ENCODE measurements around the gene TRIO. TPM values are rescaled to one million over a fixed set of nuclear protein-coding genes. Genes with fewer than 3 reads are reported as not detected.

The TRIO gene
- total RNA-seq, 1 experiment from 2014 or later = 68.4 TPM

DNA sequence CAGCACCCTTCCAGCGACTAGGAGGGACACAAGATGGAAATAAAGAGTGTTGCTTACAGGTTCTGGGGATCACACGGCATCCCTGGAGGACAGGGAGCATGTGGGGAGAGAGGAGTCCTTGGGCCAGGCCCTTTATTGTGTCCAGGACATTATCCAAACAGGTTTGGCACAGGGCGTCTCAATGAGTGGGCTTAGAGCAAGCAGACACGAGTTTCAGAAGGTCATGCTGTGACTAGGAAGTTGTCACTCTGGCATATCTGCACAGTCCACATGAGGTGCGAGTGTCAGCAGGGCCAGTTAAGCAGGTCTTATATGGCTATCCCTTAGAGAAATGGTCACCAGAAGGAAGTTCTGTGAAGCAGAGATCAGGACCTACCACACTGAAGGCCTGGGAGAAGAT is 263.9 kb downstream of the TRIO start:
- Histone ChIP-seq H3K9me2 (ENCODE audit: insufficient read depth) (no peaks in the 10 kb centered on the region), H3K9me3 (ENCODE audit: control insufficient read depth in 1 of 2, insufficient read depth in 1 of 2, low read depth in 1 of 2, low read length in 2 of 2) (peaks cover 0 to 5% of the 10 kb centered on the region in 2 experiments; a peak in 1 of 4 replicates), H3K9ac (ENCODE audit: low read length) (no peak overlapping the region), H3K36me3 (ENCODE audit: control insufficient read depth in 1 of 2, insufficient read depth in 2 of 2, low read length in 2 of 2) (peaks cover 12 to 17% of the 10 kb centered on the region in 2 experiments), H4K20me1 (ENCODE audit: insufficient read depth) (no peaks in the 10 kb centered on the region), H2AFZ (ENCODE audit: low read depth, low read length, poor library complexity, severe bottlenecking) (no peak overlapping the region), H3K4me1 (ENCODE audit: control insufficient read depth in 1 of 2, insufficient read depth in 2 of 2, low read length in 2 of 2) (no peaks in the 10 kb centered on the region), H3K27me3 (ENCODE audit: insufficient read depth, low read length) (no peaks in the 10 kb centered on the region), H3K4me3 (replicated peaks in 1 of 2; ENCODE audit: low read depth in 1 of 2, low read length in 2 of 2) (no peak overlapping the region), H3K4me2 (ENCODE audit: low read length) (no peak overlapping the region), H3K79me2 (ENCODE audit: insufficient read depth, low read length) (peaks cover 3% of the 10 kb centered on the region; the same call in 1 of the 2 replicates), H3K27ac (ENCODE audit: low read depth, low read length) (no peak overlapping the region)
- ATAC-seq (no peak), DNase-seq (ENCODE audit: low read depth, low spot score) (no peak)
- ChIA-PET POLR2A (no interaction called here), RAD21 (ENCODE audit: low non-redundant PET in 1 of 2, low total read pairs in 2 of 2, uncharacterized antibody in 2 of 2, unreplicated experiment in 2 of 2) (no interaction called here), CTCF (no interaction called here)
- intact Hi-C loops (cut with micrococcal nuclease) = no loop called here
- no peak for TF ChIP-seq SIN3A (IDR thresholded peaks at IDR 0.05; ENCODE audit: low read depth)
- no TSS peak for BruUV-seq (replicated peaks)

DNA sequence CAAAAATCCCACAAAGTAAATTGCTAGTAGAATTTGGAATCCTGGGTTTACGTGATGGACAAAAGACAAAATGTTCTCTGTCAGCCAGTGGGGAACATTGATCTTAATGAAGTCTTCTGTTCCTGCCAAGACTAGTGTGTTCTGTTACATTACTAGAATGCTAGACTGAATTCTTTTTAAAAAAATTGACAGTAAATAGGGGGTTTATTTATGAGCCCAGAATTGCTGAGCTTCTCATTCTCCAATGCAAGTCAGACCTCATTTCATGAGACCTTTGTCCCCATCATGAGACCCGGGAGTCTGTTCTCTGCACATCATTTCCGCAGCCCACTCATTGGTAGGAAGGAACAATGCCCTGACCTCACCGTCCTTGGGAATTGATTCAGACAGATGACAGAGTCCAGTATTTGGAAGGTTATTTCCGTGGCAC is 264.6 kb downstream of the TRIO start:
- H3K36me3 ChIP-seq (ENCODE audit: control insufficient read depth in 1 of 2, insufficient read depth in 2 of 2, low read length in 2 of 2) = peaks cover 12 to 17% of the 10 kb centered on the region in 2 experiments
- ATAC-seq = no peak

More for the DNA sequence above, 264.6 kb downstream of the TRIO start:
- no peaks in the 10 kb centered on the region for H3K9me3 ChIP-seq (ENCODE audit: control insufficient read depth in 1 of 2, insufficient read depth in 1 of 2, low read depth in 1 of 2, low read length in 2 of 2)
- H3K9me2 ChIP-seq (ENCODE audit: insufficient read depth) = no peaks in the 10 kb centered on the region
- POLR2A ChIA-PET = no interaction called here
- H2AFZ ChIP-seq (ENCODE audit: low read depth, low read length, poor library complexity, severe bottlenecking) = no peak overlapping the region
- CTCF ChIA-PET = no interaction called here
- no peak for DNase-seq (ENCODE audit: low read depth, low spot score)
- H3K79me2 ChIP-seq (ENCODE audit: insufficient read depth, low read length) = no peaks in the 10 kb centered on the region
- H4K20me1 ChIP-seq (ENCODE audit: insufficient read depth) = no peaks in the 10 kb centered on the region
- BruUV-seq (replicated peaks) = no TSS peak
- H3K9ac ChIP-seq (ENCODE audit: low read length) = no peak overlapping the region
- no peak overlapping the region for H3K4me2 ChIP-seq (ENCODE audit: low read length)
- intact Hi-C loops (cut with micrococcal nuclease) = no loop called here
- H3K4me1 ChIP-seq (ENCODE audit: control insufficient read depth in 1 of 2, insufficient read depth in 2 of 2, low read length in 2 of 2) = no peaks in the 10 kb centered on the region
- no peak overlapping the region for H3K27ac ChIP-seq (ENCODE audit: low read depth, low read length)
- no peak overlapping the region for H3K4me3 ChIP-seq (replicated peaks in 1 of 2; ENCODE audit: low read depth in 1 of 2, low read length in 2 of 2)
- TF ChIP-seq FOSL1 (IDR thresholded peaks at IDR 0.05; ENCODE audit: low read depth) = no peak
- no peak for TF ChIP-seq POLR2A (IDR thresholded peaks at IDR 0.05; ENCODE audit: borderline replicate concordance, extremely low read depth, insufficient read depth, insufficient read length)
- no peak for TF ChIP-seq POLR2AphosphoS5 (IDR thresholded peaks at IDR 0.05; ENCODE audit: low read depth, low read length)
- TF ChIP-seq REST (IDR thresholded peaks at IDR 0.05; ENCODE audit: low read depth) = no peak
- RAD21 ChIA-PET (ENCODE audit: low non-redundant PET in 1 of 2, low total read pairs in 2 of 2, uncharacterized antibody in 2 of 2, unreplicated experiment in 2 of 2) = no interaction called here
- no peaks in the 10 kb centered on the region for H3K27me3 ChIP-seq (ENCODE audit: insufficient read depth, low read length)

Measured in HCT116 (cell line).